NCI-H2227 treated with DMSO at 0.1 percent for 48 hours (cell line): ENCODE measurements around the gene ITLN2.
"Not testable (repeated sequence)": the region's sequence is repeated elsewhere in the genome, so short reads cannot be mapped to it uniquely, and the experiment has no call there.

Experiments
- DNase-seq: peaks from one replicate; lab custom pipeline; 2025; lab: John Stamatoyannopoulos, UW

ITLN2 gene

GRCh38 chr1:160905617-160905989 lies 49.0 kb downstream of the ITLN2 start:
- no peak for DNase-seq

- DNase-seq = no peak
These were observed 49.6 kb downstream of the ITLN2 start for GRCh38 chr1:160904783-160905616.

DNA sequence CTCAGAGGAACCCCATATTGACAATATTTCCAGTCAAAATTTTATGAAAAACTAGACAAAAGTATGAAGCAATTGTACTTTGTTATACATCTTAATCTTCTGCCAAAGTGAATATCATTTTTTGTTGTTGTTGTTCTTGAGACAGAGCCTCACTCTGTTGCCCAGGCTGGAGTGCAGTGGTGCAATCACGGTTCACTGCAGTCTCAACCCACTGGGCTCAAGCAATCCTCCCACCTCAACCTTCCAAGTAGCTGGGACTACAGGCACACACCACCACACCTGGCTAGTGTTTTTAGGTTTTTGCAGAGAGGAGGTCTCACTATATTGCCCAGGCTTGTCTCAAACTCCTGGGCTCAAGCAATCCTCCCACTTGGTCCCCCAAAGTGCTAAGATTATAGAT lies 52.4 kb downstream of the ITLN2 start:
- not testable (repeated sequence) for DNase-seq

DNA sequence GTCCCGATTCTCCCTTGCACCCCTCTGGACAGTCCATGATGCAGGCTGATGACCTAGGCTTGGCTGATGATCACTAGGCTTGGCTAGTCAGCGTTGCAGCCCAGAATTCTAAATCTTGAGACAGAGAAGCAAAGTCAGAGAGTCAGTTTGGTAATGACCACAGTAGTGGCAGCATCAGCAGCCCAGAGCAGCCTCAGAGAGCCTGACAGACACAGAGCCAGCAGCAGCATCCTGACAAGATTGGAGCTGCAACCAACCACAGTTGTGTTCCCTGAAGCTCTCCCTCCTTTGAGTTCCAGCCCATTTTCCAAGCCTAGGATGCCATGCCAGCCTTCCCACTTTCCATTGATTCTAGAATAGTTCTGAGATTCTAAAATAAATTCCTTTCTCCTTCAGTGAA lies 52.8 kb downstream of the ITLN2 start:
- DNase-seq = no peak

- not testable (repeated sequence) for DNase-seq
These were observed 53.9 kb downstream of the ITLN2 start for GRCh38 chr1:160900683-160901082.
